Loucy (cell line): ENCODE results near the gene TMCC2.

Experiments
- H2AFZ ChIP-seq: fragments of 200-600 bp; sonication (generic); 2 replicates; pipeline ENCODE4 v1.6.0; 2016; ENCODE audit warnings: antibody characterized with exemption, mild to moderate bottlenecking, low read length, moderate library complexity
- H3F3A ChIP-seq: fragments of 200-600 bp; 2 replicates; pipeline ENCODE4 v1.6.0; 2016; ENCODE audit warnings: antibody characterized with exemption, low read depth, mild to moderate bottlenecking
- H3K27me3 ChIP-seq: fragments of 200-600 bp; sonication (generic); 2 replicates; pipeline ENCODE4 v1.6.1; 2014; ENCODE audit warnings: low read length, mild to moderate bottlenecking; ENCODE audit not compliant: insufficient read depth, poor library complexity, severe bottlenecking
- H3K36me3 ChIP-seq: fragments of 200-600 bp; sonication (generic); 2 replicates; pipeline ENCODE4 v1.6.1; 2016; ENCODE audit warnings: low read length; ENCODE audit not compliant: insufficient read depth
- H3K4me1 ChIP-seq: fragments of 200-600 bp; sonication (generic); 2 replicates; pipeline ENCODE4 v1.5.1; 2014; ENCODE audit warnings: low read length, mild to moderate bottlenecking; ENCODE audit not compliant: insufficient read depth, poor library complexity, severe bottlenecking
- H3K4me2 ChIP-seq: fragments of 200-600 bp; sonication (generic); 2 replicates; pipeline ENCODE4 v1.6.0; 2014; ENCODE audit warnings: antibody characterized with exemption, low read length, low read depth, mild to moderate bottlenecking; ENCODE audit not compliant: poor library complexity, severe bottlenecking
- H3K4me3 ChIP-seq: fragments of 200-600 bp; sonication (generic); 2 replicates; pipeline ENCODE4 v1.5.1; 2014; ENCODE audit warnings: low read length, mild to moderate bottlenecking, mixed read lengths; ENCODE audit not compliant: poor library complexity, severe bottlenecking
- H3K79me2 ChIP-seq: fragments of 200-600 bp; sonication (generic); 2 replicates; pipeline ENCODE4 v1.6.1; 2014; ENCODE audit warnings: low read length; ENCODE audit not compliant: insufficient read depth
- H3K9ac ChIP-seq: fragments of 200-600 bp; sonication (generic); 2 replicates; pipeline ENCODE4 v1.6.0; 2014; ENCODE audit warnings: mild to moderate bottlenecking, low read depth, low read length, moderate library complexity; ENCODE audit not compliant: poor library complexity, severe bottlenecking
- H3K9me2 ChIP-seq: fragments of 200-600 bp; sonication (generic); replicated peaks from 2 replicates; pipeline ENCODE4 v1.6.1; 2016; ENCODE audit warnings: low read depth, low read length, mixed read lengths
- H3K9me3 ChIP-seq: fragments of 200-600 bp; sonication (generic); 2 replicates; pipeline ENCODE4 v1.6.1; 2014; ENCODE audit warnings: mild to moderate bottlenecking, antibody characterized with exemption, low read length, low read depth; ENCODE audit not compliant: insufficient read depth
- H4K20me1 ChIP-seq: fragments of 200-600 bp; sonication (generic); 2 replicates; pipeline ENCODE4 v1.6.0; 2014; ENCODE audit warnings: antibody characterized with exemption, low read length, mild to moderate bottlenecking; ENCODE audit not compliant: insufficient read depth, poor library complexity, severe bottlenecking
- EZH2phosphoT487 ChIP-seq: fragments of 200-600 bp; IDR thresholded peaks from 2 replicates; pipeline ENCODE4 v1.6.1; 2018; ENCODE audit warnings: antibody characterized with exemption, mild to moderate bottlenecking, moderate library complexity, borderline replicate concordance
- TF ChIP-seq, protein P1 (sequence below): fragments of 200-600 bp; sonication (generic); conservative IDR thresholded peaks from 2 replicates; pipeline ENCODE4 v1.5.1; 2014; ENCODE audit warnings: mild to moderate bottlenecking, antibody characterized with exemption, low read length

TMCC2 gene

DNA sequence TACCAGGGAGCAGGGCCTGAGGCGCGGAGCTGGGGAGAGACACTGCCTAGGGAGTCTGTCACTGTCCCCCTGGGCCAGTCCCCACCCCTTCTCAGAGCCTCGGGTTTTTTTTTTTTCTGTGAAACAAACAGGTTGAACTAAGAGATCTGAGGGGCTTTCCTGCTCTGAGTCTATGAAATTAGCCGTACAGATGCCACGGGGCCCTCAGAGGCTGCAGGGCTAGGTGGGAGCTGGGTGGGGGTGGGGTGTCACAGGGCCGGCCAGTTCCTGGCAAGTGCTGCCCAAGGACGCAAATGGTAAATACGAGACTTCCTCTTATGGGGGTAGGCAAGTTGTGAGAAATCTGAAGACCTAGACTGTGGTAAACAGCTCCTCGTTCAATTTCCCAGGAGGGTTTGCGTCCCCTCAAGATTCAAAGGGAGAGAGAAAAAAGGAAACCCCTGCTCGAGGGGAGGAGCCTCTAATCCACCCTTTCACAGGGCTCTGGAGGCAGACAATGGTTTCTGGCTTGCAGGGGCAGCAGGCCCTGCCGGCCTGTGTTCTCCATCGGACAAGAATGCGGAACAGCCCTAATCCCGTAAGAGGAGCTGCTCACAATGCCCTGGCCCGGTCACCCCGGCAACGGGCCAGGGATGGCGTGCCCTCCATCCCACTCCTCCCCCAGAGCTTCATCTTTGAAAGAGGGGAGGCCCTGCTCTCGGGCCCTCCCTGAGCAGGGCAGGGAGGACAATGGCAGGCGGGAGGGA lies 86.0 kb downstream of the TMCC2 start:
- no peaks in the 10 kb centered on the region for H3K9me2 ChIP-seq
- H3F3A ChIP-seq = no peaks in the 10 kb centered on the region
- no peaks in the 10 kb centered on the region for H3K36me3 ChIP-seq
- H3K4me3 ChIP-seq = peak overlapping the region; percentile 6
- H3K9ac ChIP-seq = no peak overlapping the region
- peak overlapping the region; percentile 43 for H3K4me2 ChIP-seq
- H3K79me2 ChIP-seq = no peaks in the 10 kb centered on the region
- TF ChIP-seq EZH2phosphoT487 = no peak
- TF ChIP-seq, protein P1, sequence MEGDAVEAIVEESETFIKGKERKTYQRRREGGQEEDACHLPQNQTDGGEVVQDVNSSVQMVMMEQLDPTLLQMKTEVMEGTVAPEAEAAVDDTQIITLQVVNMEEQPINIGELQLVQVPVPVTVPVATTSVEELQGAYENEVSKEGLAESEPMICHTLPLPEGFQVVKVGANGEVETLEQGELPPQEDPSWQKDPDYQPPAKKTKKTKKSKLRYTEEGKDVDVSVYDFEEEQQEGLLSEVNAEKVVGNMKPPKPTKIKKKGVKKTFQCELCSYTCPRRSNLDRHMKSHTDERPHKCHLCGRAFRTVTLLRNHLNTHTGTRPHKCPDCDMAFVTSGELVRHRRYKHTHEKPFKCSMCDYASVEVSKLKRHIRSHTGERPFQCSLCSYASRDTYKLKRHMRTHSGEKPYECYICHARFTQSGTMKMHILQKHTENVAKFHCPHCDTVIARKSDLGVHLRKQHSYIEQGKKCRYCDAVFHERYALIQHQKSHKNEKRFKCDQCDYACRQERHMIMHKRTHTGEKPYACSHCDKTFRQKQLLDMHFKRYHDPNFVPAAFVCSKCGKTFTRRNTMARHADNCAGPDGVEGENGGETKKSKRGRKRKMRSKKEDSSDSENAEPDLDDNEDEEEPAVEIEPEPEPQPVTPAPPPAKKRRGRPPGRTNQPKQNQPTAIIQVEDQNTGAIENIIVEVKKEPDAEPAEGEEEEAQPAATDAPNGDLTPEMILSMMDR = no peak
- no peaks in the 10 kb centered on the region for H4K20me1 ChIP-seq
- H2AFZ ChIP-seq = peak overlapping the region; percentile 14; the same call in 1 of the 2 replicates
- H3K4me1 ChIP-seq = peaks cover 15% of the 10 kb centered on the region
- H3K9me3 ChIP-seq = no peaks in the 10 kb centered on the region
- no peaks in the 10 kb centered on the region for H3K27me3 ChIP-seq

DNA sequence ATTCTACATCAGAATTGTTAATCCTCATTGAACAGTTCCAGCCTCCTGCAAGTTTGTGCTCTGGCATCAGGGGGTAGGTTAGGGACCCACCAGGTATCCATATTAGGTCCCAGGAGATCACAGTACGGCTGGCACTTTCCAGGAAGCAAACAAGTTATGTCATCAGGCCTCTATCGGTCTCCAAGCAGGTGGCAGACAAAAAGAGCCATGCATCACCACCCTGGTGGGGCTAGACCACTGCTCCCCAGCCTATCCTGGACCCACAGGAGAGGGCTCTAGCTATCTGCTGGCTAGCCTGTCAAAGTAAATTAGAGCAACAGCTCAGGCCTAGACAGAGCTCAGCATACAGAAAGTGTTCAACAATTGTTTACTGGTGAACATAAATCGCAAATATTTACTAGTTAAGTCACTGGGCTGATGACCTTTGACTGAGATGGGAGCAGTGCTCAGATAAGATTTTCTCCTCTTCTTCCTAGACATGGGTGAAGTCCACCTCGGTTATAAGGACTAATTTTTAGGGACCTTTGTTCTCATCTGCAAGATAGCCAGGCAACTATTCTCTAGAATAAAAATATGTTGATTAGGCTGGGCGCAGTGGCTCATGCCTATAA lies 87.4 kb downstream of the TMCC2 start:
- H3K4me1 ChIP-seq = peaks cover 15% of the 10 kb centered on the region

DNA sequence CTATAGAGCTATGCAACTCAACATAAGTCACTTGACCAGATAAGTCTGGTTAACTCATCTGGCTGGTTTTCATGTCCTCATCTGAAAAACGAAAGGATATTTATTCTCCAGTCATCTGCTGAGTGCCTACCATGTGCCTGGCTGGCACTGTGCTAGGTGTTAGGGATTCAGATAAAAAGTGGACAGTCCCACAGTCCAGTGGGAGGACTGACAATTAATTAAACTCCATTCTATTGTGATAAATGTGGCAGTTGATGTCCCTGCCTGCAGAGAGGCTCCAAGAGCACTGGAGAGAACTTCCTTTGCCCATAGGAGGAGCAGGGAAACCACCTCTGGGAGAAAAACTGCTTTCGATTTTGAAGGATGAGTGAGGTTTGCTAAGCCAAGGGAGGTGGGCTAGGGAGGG lies 88.4 kb downstream of the TMCC2 start:
- H4K20me1 ChIP-seq = no peaks in the 10 kb centered on the region
- H3K9me3 ChIP-seq = no peaks in the 10 kb centered on the region
- peak overlapping the region; percentile 16 for H3K4me2 ChIP-seq
- no peaks in the 10 kb centered on the region for H3K79me2 ChIP-seq
- TF ChIP-seq, protein P1 = no peak
- no peak for TF ChIP-seq EZH2phosphoT487
- H3K36me3 ChIP-seq = no peaks in the 10 kb centered on the region
- no peak overlapping the region for H3K4me3 ChIP-seq
- H3K27me3 ChIP-seq = no peaks in the 10 kb centered on the region
- peaks cover 20% of the 10 kb centered on the region for H3K4me1 ChIP-seq
- H3K9ac ChIP-seq = no peak overlapping the region
- H2AFZ ChIP-seq = no peak overlapping the region
- H3F3A ChIP-seq = no peaks in the 10 kb centered on the region
- no peaks in the 10 kb centered on the region for H3K9me2 ChIP-seq

More for the DNA sequence above, 87.4 kb downstream of the TMCC2 start:
- Histone ChIP-seq H3K9ac (no peak overlapping the region), H3K36me3 (no peaks in the 10 kb centered on the region), H3K4me3 (no peak overlapping the region), H4K20me1 (no peaks in the 10 kb centered on the region), H2AFZ (no peak overlapping the region), H3K4me2 (no peak overlapping the region), H3F3A (no peaks in the 10 kb centered on the region), H3K79me2 (no peaks in the 10 kb centered on the region), H3K9me3 (no peaks in the 10 kb centered on the region), H3K27me3 (no peaks in the 10 kb centered on the region), H3K9me2 (no peaks in the 10 kb centered on the region)
- no peak for TF ChIP-seq EZH2phosphoT487
- TF ChIP-seq, protein P1 = no peak
